22Rv1 (cell line): Measurements from ENCODE around the gene RFX3.
A peak's percentile ranks its signal among the peaks of the same experiment; 100 is the strongest.

ENCODE experiments used
- H3K27ac ChIP-seq: fragments of 450-650 bp; 2 replicates; pipeline ENCODE4 v1.5.1; 2017
- ZFX ChIP-seq: fragments of 450-650 bp; IDR thresholded peaks from 2 replicates; pipeline ENCODE4 v1.6.1; 2017; ENCODE audit warnings: antibody characterized with exemption, borderline replicate concordance
- TF ChIP-seq, protein P1 (sequence below): fragments of 450-650 bp; IDR thresholded peaks from 2 replicates; pipeline ENCODE4 v1.5.1; 2017; ENCODE audit warnings: mild to moderate bottlenecking

The RFX3 gene

DNA sequence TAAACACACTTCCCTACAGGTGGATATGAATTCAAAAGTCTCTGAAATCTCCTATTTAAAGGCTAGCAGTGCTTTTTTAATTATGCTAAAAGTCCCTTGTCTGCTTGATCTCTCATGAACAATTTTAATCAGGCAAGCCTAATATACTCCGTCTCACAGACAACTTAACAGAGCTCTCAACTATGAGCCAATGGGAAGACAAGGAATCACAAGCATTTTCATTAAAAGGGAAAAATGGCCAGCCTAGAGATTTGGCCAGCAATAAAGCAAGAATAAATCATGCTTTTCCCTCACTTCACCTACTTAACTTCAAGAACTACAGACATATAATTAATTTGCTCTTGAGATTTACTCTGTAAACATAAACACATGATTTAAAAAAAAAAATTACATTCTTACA is 78.0 kb downstream of the RFX3 start:
- TF ChIP-seq, protein P1, sequence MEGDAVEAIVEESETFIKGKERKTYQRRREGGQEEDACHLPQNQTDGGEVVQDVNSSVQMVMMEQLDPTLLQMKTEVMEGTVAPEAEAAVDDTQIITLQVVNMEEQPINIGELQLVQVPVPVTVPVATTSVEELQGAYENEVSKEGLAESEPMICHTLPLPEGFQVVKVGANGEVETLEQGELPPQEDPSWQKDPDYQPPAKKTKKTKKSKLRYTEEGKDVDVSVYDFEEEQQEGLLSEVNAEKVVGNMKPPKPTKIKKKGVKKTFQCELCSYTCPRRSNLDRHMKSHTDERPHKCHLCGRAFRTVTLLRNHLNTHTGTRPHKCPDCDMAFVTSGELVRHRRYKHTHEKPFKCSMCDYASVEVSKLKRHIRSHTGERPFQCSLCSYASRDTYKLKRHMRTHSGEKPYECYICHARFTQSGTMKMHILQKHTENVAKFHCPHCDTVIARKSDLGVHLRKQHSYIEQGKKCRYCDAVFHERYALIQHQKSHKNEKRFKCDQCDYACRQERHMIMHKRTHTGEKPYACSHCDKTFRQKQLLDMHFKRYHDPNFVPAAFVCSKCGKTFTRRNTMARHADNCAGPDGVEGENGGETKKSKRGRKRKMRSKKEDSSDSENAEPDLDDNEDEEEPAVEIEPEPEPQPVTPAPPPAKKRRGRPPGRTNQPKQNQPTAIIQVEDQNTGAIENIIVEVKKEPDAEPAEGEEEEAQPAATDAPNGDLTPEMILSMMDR, result no peak
- no peak for TF ChIP-seq ZFX
- no peak overlapping the region for H3K27ac ChIP-seq

DNA sequence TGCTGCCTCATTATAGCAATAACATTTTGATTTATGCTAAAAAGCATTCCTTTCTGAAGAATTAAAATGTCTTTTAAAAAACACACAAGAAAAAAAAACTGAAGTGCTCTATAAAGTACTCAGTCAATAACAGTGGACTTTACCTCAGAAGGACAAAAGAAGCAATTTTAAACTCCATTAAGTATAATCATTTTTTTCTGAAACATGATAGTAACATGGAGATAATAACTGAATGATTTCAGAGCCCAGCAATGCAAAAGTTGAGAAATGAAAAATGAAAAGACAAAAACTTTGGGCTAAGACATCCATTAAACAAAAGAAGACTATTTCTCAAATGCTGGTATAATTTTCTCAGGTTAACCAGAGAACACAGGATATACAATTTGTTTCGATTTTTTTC is 78.7 kb downstream of the RFX3 start:
- no peak overlapping the region for H3K27ac ChIP-seq
- TF ChIP-seq, protein P1, result no peak
- no peak for TF ChIP-seq ZFX

DNA sequence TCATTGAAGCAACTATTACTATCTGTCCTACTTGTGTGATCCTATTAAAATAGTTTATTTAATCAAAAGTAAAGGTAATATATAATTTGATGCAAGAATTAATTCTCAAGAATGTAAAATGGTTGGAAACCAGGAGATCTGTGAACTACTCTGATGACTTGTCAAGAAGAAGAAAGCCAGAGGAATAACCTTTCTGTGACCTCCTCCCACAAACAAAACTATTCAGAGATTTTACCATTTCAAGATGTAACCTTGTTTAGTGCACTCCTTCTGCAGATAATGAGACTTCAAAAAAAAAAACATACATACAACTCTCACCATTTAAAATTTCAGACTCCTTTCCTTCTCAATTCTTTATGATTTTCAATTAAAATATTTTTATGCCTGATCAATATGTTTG is 79.5 kb downstream of the RFX3 start:
- H3K27ac ChIP-seq, result no peak overlapping the region
- TF ChIP-seq, protein P1, result no peak
- TF ChIP-seq ZFX, result no peak

DNA sequence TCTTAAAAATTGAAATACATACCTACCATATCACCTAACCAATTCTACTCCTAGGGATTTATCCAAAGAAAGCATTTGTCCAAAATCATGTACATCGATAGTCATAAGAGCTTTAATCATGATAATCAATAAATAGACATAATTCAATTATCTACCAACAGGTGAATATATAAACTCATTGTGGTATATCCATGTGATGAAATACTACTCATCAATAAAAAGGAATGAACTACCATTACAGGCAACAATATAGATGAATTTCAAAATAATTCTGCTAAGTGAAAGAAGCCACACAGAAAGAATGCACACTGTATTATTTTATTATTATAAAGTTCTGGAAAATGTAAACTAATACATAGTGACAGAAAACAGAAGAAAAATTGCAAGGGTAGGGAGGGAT is 81.8 kb downstream of the RFX3 start:
- H3K27ac ChIP-seq, result no peak overlapping the region
- no peak for TF ChIP-seq ZFX
- TF ChIP-seq, protein P1, result no peak

DNA sequence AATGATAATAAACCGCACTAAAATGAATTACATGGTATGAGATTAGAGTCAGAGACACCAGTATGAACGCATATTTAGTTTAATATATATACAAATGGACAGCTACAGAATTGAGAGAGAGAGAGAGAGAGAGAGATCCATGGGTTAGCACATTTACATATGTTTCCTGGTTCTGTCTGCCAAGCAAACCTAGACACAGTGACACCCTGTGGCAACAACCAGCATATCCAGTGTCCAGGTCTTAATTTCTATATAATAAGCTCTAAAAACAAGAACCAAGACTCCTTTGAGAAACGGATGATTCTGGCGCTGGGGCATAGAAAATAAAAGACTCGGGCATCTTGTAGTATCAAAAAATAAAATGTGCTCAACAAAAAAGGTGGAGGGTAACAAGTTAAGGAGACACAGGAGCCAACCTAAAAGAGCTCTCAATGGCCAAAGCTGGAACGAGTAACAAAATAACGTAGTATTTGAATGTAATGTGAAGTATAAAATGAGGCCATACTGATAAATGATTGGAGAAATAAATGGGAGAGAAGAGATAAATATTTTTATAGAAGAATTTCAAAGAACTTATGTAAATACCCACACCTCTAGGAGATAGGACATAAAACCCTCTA is 84.5 kb downstream of the RFX3 start:
- TF ChIP-seq, protein P1, result peak; percentile 86
- TF ChIP-seq ZFX, result no peak
- no peak overlapping the region for H3K27ac ChIP-seq

DNA sequence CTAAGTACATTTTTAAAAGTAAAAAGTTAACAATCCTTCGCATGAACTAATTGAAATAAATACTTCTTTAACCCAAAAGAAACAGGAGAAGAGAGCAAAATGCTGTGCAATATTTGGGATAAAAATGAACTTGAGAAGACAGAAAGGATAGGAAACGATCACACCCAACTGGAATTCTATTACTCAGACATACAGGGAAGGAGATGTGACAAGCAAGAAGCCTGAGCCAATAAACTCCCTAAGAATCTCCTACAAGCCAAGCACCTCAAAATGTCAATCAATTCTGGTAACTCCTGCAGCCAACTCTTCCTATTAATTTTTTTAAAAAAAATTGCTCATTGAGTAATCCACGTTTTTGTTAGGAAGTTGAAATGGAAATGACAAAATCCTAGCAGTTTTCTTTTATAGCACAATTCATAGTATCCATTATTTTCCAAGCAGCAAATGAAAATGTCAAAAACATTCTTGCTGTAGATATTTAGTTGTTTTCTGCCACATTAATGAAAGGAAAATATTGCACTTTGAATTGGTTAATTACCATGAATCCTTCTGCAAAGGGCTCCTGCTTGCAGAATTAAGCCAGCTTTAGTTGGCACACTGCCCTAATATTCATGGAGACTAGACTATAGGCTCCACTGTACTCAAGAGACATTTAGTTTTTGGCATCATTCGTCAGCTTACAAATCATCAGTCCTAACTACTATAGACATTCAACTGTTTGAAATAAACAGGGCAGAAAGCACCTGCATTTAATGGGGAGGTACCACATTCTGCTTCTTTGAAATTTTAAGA is 89.0 kb downstream of the RFX3 start:
- TF ChIP-seq, protein P1, result no peak
- TF ChIP-seq ZFX, result no peak
- H3K27ac ChIP-seq, result no peak overlapping the region

DNA sequence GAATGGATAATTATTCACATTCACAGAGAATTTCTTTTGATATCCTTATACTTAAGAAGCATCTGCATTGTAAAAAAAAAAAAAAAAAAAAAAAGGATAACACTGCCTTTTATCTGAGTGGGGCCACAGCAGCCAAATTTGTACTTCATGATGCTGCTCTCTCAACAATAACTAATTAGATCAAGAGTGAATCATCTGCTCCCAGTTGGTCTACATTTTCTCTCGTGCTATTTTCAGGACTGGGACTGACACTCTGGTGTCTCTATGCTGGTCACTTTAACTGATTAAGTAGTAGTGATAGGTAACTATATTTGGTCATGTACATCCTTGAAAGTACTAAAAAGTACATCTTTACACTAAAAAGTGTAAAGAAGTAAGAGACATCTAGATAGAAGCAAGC is 90.1 kb downstream of the RFX3 start:
- TF ChIP-seq, protein P1, result no peak
- TF ChIP-seq ZFX, result no peak
- H3K27ac ChIP-seq, result no peak overlapping the region
